ENCODE results near the gene FLOT1.
"Not testable (repeated sequence)": the region's sequence is repeated elsewhere in the genome, so short reads cannot be mapped to it uniquely, and the experiment has no call there.

The FLOT1 gene

GRCh38 chr6:30767158-30767943, 24.9 kb upstream of the FLOT1 start:
- peak in 1 of 5 donors; percentile 62 for DNase-seq

GRCh38 chr6:30766461-30767157, 24.1 kb upstream of the FLOT1 start:
- DNase-seq: no peak

GRCh38 chr6:30765495-30765894, 23.0 kb upstream of the FLOT1 start:
- DNase-seq: not testable (repeated sequence)

GRCh38 chr6:30764490-30765043, 22.1 kb upstream of the FLOT1 start:
- DNase-seq: not testable (repeated sequence)

- no peak for DNase-seq
Measured at GRCh38 chr6:30763618-30764489, 21.4 kb upstream of the FLOT1 start.

- DNase-seq: no peak
Measured at GRCh38 chr6:30763155-30763617, 20.7 kb upstream of the FLOT1 start.

GRCh38 chr6:30761791-30762429, 19.4 kb upstream of the FLOT1 start:
- no peak for DNase-seq

- DNase-seq: no peak
Measured at GRCh38 chr6:30760549-30760948, 18.1 kb upstream of the FLOT1 start.

GRCh38 chr6:30759575-30760239, 17.2 kb upstream of the FLOT1 start:
- no peak for DNase-seq

GRCh38 chr6:30757261-30757904, 14.9 kb upstream of the FLOT1 start:
- DNase-seq: no peak

GRCh38 chr6:30756405-30757003, 14.0 kb upstream of the FLOT1 start:
- not testable (repeated sequence) for DNase-seq

- DNase-seq: no peak
Measured at GRCh38 chr6:30754631-30755030, 12.1 kb upstream of the FLOT1 start.

GRCh38 chr6:30752157-30752927, 9.9 kb upstream of the FLOT1 start:
- DNase-seq: no peak

GRCh38 chr6:30750379-30750668, 7.8 kb upstream of the FLOT1 start:
- no peak for DNase-seq

GRCh38 chr6:30749554-30750378, 7.3 kb upstream of the FLOT1 start:
- DNase-seq: no peak

GRCh38 chr6:30748851-30749540, 6.5 kb upstream of the FLOT1 start:
- DNase-seq: no peak

- no peak for DNase-seq
Measured at GRCh38 chr6:30747902-30748769, 5.6 kb upstream of the FLOT1 start.

- no peak for DNase-seq
Measured at GRCh38 chr6:30747300-30747687, 4.8 kb upstream of the FLOT1 start.

Data from T-helper 1 cell (primary cell).